DMS 273 (cell line): ENCODE measurements around the gene SPSB3.
"Not testable (repeated sequence)": the region's sequence is repeated elsewhere in the genome, so short reads cannot be mapped to it uniquely, and the experiment has no call there.

ENCODE experiments used
- DNase-seq: peaks from one replicate; lab custom pipeline; 2025; ENCODE audit not compliant: unreplicated experiment; lab: John Stamatoyannopoulos, UW

Gene SPSB3

DNA sequence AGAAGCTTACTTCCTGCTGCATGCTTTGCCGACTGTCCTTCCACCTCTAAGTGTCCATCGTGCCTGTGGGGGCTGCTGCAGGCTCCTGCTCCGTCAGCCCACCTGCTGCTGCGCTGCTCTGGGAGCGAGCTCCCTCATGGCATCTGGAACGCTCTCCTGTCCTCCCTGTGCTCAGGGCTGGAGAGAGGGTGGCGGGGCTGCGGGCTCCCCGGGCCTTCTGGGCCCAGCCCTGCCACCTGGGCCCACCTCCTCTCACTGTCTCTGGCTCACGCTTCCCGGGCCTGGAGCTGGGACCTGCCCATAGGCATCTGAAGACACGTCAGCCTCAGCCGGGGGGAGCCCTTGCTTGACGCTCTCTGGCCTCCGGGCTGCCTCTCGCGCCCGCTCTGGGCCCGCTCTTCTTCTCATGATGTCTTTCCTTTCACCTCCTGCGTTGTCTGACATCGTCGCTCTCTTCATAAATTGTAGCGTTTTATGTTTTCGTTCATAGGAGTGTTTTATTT is 38.0 kb downstream of the SPSB3 start:
- DNase-seq: no peak

DNA sequence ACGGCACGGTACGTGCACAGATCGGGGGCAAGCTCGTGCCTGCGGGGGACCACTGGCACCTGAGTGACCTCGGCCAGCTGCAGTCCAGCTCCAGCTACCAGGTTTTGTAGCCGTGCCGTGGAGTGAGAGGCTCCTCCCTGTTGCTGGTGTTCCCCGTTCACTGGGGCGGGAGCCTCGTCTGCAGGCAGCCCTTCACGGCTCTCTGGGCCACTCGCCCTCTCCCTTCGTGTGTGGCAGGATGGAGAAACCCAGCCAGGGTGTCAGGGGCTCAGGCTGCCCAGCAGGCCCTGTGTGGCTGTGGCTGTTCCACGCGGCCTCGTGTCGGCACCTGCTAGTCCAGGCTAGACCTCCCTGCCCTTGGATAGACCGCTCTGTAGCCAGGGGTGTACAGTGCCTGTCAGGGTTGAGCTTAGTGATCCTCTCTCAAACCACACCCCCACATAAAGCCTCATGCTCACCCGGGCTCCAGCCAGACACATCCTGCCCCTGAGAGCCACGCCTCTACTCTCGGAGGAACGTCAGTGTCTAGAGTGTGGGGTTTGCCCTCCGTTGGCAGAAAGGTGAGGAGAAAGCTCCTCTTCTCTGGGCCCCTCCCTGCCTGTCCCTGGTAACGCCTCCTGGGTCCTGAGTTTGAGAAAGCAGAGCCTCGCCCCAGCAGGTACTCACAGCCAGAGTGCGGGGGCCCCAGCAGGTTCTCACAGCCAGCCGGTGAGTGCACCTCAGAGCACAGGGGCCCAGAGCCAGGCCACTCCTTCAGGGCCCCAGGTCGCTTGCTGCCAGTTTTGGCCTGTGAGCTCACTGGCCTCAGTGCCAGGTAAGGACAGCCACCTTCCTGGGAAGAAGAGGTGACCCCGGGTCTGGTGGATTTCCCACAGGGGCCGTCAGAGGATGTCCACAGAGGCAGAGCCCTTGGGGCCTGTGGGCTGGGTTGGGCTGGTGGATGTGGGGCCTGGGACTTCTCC is 38.7 kb downstream of the SPSB3 start:
- DNase-seq: no peak

DNA sequence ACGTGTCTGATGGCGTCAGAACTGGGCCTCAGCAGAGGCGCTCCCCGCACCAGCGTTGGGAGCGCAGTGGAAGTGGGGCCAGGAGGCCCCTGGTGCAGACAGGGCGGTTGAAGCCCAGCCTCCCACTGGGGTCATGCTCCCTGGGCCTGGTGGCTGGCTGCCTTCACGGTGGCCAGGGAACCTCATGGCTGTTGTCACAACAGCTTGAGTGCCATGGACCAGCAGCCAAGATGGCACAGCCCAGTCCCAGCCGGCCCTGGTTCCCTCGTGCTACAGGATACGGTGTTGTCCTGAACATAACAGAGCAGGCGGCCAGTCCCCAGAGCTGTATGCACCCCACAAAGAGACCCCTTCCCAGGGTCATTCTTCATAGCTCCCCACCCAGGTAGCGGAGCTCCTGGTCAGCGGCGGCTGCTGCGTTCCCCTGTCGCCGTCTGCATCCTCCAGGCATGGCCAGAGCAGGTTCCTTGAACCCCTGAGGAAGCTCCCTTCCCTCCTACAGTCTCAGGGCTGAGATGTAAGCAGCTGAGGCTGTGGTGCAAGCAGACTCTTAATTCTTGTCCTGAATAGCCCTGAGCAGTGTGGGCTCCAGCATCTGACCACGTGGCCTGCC is 40.7 kb downstream of the SPSB3 start:
- DNase-seq: no peak

DNA sequence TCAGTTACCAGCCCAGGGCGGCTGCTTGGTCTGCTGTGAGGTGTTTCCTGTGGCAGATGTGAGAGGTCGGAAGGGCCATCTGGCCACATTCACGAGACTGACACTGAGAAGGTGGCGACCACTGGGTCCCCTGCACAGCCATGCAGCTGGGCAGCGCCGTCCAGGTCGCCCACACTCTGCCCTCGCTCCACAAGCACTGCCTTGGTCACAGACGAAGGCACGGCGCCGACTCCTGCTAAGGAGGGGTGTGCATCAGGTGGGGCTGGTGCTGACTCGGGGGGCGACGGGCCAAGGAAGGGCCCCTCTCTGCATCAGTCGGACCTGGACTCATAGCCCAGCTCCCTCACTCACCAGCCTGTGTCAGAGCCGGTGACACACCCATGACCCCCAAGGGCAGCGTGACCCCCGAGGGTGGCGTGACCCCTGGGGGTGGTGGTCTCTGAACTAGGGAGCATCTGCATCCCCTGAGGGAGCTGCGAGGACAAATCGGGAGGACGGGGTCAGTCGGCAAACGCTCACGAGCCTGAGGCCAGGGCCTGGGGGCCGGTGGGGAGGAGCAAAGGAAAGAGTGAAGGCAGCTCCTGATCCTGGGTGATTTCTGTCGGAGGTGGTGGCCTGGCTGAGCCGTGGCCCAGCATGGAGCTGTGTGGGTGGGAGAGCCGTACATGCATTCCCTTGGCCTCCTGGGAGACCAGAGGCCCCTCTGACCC is 41.4 kb downstream of the SPSB3 start:
- no peak for DNase-seq

DNA sequence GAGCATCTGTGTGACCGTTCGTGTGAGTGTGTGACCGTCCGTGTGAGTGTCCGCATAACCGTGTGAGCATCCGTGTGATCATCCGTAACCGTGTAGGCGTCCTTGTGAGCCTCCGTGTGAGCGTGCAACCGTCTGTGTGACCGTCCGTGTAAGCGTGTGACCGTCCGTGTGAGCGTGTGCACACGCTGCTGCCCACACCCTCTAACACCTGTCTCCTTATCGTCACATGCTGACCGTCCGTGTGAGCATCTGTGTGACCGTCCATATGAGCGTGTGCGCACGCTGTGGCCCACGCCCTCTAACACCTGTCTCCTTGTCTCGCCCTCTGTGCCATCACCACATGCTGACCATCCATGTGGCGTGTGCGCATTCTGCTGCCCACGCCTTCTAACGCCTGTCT is 42.1 kb downstream of the SPSB3 start:
- no peak for DNase-seq

DNA sequence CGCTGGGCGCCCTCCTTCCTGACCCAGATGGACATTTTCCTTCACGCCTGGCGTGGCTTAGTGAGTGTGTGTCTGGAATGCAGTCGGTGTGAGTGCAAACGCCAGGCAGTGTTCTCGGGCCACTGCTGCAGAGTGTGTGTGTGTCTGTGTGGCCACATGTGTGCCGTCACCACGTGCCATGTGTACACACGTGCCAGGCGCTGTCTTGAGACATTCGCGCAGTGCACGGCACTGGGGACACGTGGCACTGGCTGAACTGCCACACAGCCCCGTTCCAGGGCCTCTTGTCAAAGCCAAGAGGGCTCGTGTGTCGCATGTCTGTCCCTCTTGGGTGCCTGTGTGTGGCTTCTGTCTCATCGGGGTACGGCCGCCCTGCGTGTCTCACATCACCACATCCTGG is 47.6 kb downstream of the SPSB3 start:
- no peak for DNase-seq

DNA sequence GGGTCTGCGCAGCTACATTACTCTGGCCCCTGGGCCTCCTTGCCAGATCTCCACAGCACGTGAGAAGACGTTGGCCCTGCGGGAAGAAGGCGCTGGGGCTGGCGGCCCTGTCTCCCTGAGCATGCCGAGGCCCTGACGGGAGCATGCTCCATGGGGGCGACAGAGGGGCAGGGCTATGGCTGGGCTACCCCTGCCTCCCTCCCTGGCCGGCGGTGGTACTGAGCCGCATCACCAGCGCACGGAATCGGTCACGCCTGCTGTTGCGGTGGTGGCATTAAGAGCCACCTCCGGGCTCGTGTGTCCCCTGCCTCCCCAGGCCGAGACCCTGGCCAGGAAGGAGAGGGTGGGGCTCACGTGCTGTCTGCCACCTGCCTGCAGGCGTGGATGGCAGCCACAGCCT is 48.2 kb downstream of the SPSB3 start:
- DNase-seq: no peak

DNA sequence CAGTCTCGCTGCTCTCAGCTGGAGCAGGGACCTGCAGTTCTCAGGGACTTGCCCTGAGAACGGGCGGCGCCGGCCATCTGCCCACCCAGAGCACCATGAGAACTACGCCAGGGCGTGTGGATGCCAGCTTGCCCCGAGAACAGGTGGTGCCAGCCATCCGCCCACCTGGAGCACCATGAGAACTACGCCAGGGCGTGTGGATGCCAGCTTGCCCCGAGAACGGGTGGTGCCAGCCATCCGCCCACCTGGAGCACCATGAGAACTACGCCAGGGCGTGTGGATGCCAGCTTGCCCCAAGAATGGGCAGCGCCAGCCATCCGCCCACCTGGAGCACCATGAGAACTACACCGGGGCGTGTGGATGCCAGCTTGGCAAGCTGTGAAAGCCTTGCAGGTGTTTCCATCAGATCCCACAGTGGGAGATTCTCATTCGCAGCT is 49.8 kb downstream of the SPSB3 start:
- DNase-seq: not testable (repeated sequence)

DNA sequence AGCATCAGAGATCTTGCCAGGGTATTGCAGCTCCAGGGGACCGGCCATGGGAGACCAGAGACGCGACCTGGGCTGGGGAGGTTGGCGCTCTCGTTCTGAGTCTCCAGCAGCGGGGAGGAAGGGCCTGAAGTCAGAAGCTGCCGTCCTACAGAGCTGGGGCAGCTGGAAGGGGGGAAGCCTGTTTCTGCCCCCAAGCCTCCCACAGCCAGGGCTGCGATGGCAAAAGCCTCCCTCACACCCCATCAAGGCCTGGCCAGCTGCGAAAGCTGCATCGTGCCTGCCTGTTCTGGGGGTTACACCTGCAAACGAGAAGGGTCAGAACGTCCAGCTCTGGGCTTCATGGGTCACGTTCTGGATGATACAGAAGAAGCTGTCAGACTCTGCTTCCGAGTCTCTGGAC is 50.3 kb downstream of the SPSB3 start:
- no peak for DNase-seq

DNA sequence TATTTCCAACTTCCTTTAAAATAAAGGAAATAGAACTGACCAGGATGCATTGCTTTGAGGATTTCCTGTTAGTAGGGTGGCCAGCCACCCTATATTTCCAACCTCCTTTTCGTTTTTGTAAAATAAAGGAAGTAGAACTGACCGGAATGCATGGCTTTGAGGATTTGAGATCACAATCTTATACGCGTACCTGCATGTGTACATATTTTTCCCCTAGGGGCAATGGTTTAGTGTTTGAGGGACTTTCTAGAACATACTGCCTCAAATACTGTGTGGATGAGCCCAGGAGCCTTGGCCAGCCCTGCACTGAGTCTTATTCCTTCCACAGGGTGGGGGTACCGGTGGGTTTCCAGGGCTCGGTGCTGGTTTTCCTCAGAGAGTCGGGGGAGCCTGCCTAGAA is 50.8 kb downstream of the SPSB3 start:
- no peak for DNase-seq

DNA sequence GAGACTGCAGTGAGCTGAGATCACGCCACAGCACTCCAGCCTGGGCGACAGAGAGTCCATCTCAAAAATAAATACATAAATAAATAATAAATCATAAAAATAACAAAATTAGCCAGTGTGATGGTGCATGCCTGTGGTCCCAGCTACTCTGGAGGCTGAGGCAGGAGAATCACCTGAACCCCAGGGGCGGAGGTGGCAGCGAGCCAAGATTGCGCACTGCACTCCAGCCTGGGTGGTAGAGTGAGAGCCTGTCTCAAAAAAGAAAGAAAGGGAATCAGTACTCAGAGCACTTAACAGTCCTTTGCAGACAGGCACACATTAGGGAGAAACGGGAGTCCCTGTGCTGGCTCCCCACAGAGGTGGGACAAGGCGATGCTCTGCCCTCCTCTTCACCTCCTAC is 51.3 kb downstream of the SPSB3 start:
- no peak for DNase-seq

DNA sequence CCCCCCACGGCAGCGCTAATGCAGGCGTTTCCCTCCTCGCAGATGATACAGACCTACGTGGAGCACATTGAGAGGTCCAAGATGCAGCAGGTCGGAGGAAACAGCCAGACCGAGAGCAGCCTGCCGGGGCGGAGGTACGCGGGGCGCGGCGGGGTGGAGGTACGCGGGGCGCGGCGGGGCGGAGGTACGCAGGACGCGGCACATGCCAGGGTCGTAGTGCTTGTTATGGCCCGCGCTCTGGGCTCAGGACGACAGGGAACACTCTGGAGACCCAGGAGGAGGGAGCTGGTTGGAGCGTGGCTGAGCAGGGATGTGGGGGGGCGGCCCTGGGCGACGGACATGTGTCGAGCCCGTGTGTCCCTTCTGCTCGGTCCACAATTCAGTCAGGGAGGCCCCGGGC is 52.9 kb downstream of the SPSB3 start:
- DNase-seq: no peak

DNA sequence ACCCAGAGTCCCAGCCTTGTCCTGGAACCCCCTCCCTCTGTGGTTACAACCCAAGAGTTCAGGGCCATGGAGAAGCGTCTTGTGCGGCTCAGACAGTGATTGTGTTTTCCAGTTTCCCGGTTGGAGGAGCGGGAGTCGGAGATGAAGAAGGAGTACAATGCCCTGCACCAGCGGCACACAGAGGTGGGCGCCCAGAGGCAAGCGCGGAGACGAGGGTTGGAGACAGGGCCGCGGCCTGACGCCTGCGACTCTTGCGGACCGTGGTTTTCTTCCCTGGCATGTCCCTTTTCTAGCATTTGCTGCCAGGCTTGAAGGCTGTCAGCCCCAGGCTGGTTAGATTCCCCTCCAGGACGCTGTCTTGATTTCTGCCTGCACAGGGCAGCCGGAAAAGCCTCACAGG is 53.3 kb downstream of the SPSB3 start:
- no peak for DNase-seq

DNA sequence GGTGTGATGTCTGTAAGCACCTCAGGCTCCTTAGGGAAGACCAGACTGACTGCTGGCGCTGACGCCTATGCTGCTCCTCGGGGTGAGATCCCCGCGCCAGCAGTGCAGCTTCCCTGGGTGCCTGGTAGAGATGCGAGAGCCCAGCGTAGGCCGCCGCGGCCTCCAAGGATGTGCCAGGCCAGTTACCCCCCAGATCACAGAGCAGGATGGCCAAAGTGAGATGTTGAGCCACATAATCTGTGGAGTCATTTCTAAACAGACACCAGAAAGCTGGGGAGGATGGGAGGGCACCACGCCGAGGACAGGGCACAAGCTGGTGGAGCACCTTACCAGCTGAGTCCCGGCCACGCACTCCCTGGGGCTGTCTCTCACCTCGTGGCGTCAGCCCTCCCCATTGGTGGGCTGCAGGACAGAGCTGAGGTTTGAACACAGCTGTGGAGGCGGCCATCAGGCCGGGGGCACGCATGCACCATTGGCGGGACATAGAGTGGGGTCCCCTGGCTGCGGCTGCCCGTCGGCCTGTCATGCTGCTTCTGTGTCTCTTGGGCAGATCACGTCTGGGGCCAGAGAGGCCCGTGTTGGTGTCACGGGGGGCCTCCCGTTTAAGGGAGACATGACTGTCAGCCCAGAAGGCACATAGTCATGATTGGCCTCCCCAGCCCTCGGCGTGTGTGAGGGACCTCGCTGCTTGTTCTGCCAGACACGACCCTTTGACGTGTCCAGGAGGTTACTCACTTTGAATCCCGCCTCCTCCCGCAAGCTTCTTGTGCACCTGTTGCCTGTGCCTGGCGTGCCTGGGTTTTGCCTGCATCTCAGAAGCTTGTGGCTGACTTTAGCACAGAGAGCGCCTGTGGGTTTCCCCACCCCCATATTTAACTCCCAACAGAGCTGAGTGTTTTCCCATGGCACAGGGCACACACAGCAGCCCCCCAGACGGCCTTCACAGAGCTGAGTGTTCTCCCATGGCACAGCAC is 54.4 kb downstream of the SPSB3 start:
- no peak for DNase-seq
